Stomach smooth muscle (tissue), 2 donors: ENCODE results near the gene LINGO3.

Experiments
- H3K27ac ChIP-seq: one replicate; pipeline ENCODE4 v1.7.0; 2013; ENCODE audit warnings: mild to moderate bottlenecking, low read length, inconsistent platforms
- H3K27me3 ChIP-seq, 2 donors: one replicate each; pipeline ENCODE4 v1.7.0; 2013; ENCODE audit warnings: low read length in 2 of 2; ENCODE audit not compliant: insufficient read depth in 2 of 2, control insufficient read depth in 1 of 2
- H3K36me3 ChIP-seq, 2 donors: one replicate each; pipeline ENCODE4 v1.7.0; 2013; ENCODE audit warnings: low read length in 2 of 2; ENCODE audit not compliant: control insufficient read depth in 2 of 2, insufficient read depth in 2 of 2
- H3K4me1 ChIP-seq: one replicate; pipeline ENCODE4 v1.7.0; 2013; ENCODE audit warnings: low read length; ENCODE audit not compliant: control insufficient read depth, insufficient read depth
- H3K4me3 ChIP-seq, 2 donors: one replicate each; pipeline ENCODE4 v1.7.0; 2013; ENCODE audit warnings: low read length in 2 of 2
- H3K9ac ChIP-seq, 2 donors: one replicate each; pipeline ENCODE4 v1.7.0; 2013; ENCODE audit warnings: low read length in 2 of 2, mild to moderate bottlenecking in 1 of 2
- H3K9me3 ChIP-seq, 2 donors: one replicate each; pipeline ENCODE4 v1.7.0; 2013; ENCODE audit warnings: low read length in 2 of 2; ENCODE audit not compliant: control insufficient read depth in 2 of 2
- donor health status: healthy.
- donor health status: Pancreatic carcinoma.

LINGO3 gene

GRCh38 chr19:2338751-2339643, 31.0 kb upstream of the LINGO3 start:
- H3K4me3 ChIP-seq, result no peak overlapping the region
- H3K27me3 ChIP-seq, result no peaks in the 10 kb centered on the region
- no peak overlapping the region for H3K9ac ChIP-seq
- no peaks in the 10 kb centered on the region for H3K9me3 ChIP-seq
- peaks cover 0 to 2% of the 10 kb centered on the region in 2 donors for H3K36me3 ChIP-seq
- no peaks in the 10 kb centered on the region for H3K4me1 ChIP-seq
- H3K27ac ChIP-seq, result no peak overlapping the region

DNA sequence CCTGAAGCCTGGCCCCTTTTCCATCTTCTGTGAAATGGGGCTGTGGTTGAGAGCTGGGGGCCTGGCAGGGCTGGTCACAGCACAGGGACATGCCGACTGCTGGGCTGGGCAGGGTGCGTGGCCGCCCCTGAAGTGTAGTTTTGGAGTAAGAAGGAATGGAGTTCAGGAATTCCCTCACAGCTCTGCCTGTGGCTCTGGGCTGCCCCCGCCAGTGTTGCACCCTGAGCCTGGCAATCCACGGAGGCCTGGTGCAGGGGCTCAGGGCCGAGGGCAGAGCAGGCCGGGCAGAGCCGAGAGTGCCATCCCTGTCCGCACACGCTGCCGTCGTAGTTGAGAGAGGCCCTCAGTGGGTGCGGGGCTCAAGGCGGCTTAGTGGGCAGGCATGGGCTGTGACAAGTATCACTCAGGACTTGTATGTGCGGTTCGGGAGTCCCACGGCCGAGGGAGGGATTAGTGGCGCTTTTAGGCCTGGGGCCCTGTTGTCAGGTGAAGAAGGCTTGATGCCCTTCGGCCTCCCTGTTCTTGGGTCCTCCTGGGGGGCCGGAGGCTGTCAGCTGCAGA, 30.2 kb upstream of the LINGO3 start:
- H3K4me1 ChIP-seq, result no peaks in the 10 kb centered on the region
- no peak overlapping the region for H3K4me3 ChIP-seq
- H3K27ac ChIP-seq, result no peak overlapping the region
- H3K27me3 ChIP-seq, result no peaks in the 10 kb centered on the region
- H3K36me3 ChIP-seq, result peaks cover 0 to 2% of the 10 kb centered on the region in 2 donors
- H3K9ac ChIP-seq, result no peak overlapping the region
- no peaks in the 10 kb centered on the region for H3K9me3 ChIP-seq

- H3K9me3 ChIP-seq, result no peaks in the 10 kb centered on the region
- peaks cover 5% of the 10 kb centered on the region for H3K4me1 ChIP-seq
- no peak overlapping the region for H3K4me3 ChIP-seq
- H3K36me3 ChIP-seq, result peaks cover 0 to 2% of the 10 kb centered on the region in 2 donors
- H3K9ac ChIP-seq, result no peak overlapping the region
- H3K27ac ChIP-seq, result no peak overlapping the region
- H3K27me3 ChIP-seq, result no peaks in the 10 kb centered on the region
Observed at GRCh38 chr19:2337329-2337707, 29.4 kb upstream of the LINGO3 start.

GRCh38 chr19:2336528-2337328, 28.8 kb upstream of the LINGO3 start:
- Histone ChIP-seq H3K9me3 (no peaks in the 10 kb centered on the region), H3K36me3 (peaks cover 0 to 2% of the 10 kb centered on the region in 2 donors), H3K27ac (no peak overlapping the region), H3K4me3 (no peak overlapping the region), H3K27me3 (no peaks in the 10 kb centered on the region), H3K4me1 (peaks cover 11% of the 10 kb centered on the region), H3K9ac (no peak overlapping the region)

DNA sequence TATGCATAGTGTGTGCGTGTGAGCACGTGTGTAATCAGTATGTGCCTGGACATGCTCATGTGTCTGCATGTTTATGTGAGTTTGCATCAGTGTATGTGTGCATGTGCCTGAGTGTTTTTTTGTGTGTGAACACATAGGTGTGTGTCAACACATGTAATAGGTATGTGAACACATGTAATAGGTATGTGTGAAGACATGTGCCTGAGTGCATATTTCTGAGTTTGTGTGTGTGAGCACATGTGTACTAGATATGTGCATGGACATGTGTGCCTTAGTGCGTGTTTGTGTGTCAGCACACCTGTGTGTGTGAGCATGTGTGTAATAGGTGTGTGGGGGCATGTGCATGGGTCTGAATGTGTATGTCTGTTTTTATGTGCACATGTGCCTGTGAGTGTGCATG, 27.9 kb upstream of the LINGO3 start:
- no peak overlapping the region for H3K9ac ChIP-seq
- no peak overlapping the region for H3K27ac ChIP-seq

DNA sequence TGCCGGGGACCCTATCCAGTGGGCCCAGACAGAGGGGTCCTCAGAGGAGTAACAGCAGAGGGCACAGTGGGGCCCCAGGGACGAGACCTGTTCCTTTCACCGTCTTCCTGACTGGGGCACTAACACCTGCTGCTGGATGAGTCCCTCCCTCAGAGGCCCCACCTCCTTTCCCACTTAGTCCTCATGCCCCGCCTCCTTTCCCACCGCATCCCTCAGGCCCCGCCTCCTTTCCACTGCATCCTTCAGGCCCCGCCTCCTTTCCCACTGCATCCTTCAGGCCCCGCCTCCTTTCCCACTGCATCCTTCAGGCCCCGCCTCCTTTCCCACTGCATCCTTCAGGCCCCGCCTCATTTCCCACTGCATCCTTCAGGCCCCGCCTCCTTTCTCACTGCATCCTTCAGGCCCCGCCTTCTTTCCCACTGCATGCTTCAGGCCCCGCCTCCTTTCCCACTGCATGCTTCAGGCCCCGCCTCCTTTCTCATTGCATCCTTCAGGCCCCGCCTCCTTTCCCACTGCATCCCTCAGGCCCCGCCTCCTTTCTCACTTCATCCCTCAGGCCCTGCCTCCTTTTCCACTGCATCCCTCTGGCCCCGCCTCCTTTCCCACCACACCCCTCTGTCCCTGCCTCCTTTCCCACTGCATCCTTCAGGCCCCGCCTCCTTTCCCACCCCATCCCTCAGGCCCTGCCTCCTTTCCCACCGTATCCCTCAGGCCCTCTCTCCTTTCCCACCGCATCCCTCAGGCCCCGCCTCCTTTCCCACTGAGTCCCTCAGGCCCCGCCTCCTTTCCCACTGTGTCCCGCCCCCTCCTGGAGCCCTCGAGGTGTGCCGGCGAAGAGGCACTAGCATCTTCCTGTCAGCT, 27.3 kb upstream of the LINGO3 start:
- Histone ChIP-seq H3K27ac (no peak overlapping the region), H3K9me3 (no peaks in the 10 kb centered on the region), H3K4me3 (no peak overlapping the region), H3K36me3 (no peaks in the 10 kb centered on the region), H3K9ac (no peak overlapping the region), H3K4me1 (peaks cover 26% of the 10 kb centered on the region), H3K27me3 (no peaks in the 10 kb centered on the region)

More for the DNA sequence above, 27.9 kb upstream of the LINGO3 start:
- Histone ChIP-seq H3K9me3 (no peaks in the 10 kb centered on the region), H3K36me3 (no peaks in the 10 kb centered on the region), H3K27me3 (no peaks in the 10 kb centered on the region), H3K4me3 (no peak overlapping the region), H3K4me1 (peaks cover 20% of the 10 kb centered on the region)

- H3K9me3 ChIP-seq, result no peaks in the 10 kb centered on the region
- H3K27ac ChIP-seq, result no peak overlapping the region
- H3K4me1 ChIP-seq, result peaks cover 30% of the 10 kb centered on the region
- H3K9ac ChIP-seq, result no peak overlapping the region
- H3K27me3 ChIP-seq, result no peaks in the 10 kb centered on the region
- H3K36me3 ChIP-seq, result no peaks in the 10 kb centered on the region
- no peak overlapping the region for H3K4me3 ChIP-seq
Observed at GRCh38 chr19:2334426-2334825, 26.5 kb upstream of the LINGO3 start.

DNA sequence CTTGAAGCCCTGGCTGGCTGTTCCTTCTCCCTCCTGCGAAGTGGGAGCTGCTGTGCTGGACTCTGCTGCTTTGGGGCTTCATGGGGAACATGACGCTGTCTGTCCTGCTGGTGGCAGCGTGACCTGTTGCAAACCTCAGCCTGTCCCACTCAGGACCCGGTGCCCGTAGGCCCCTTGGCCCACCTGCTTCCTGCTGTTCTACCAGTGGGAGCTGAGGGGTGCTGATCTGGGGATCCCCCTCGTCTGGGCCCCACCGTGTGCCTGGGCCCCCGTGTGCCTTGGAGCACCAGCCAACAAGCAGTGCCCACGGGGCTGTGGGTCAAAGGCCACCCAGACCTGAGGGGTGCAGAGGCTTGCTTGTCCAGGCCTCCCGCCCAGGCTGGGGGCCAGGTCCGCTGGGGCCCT, 25.9 kb upstream of the LINGO3 start:
- H3K4me3 ChIP-seq, result no peak overlapping the region
- no peak overlapping the region for H3K9ac ChIP-seq
- H3K27me3 ChIP-seq, result no peaks in the 10 kb centered on the region
- H3K9me3 ChIP-seq, result no peaks in the 10 kb centered on the region
- no peak overlapping the region for H3K27ac ChIP-seq
- H3K36me3 ChIP-seq, result no peaks in the 10 kb centered on the region
- peaks cover 36% of the 10 kb centered on the region for H3K4me1 ChIP-seq

- Histone ChIP-seq H3K4me3 (no peak overlapping the region), H3K27ac (no peak overlapping the region), H3K36me3 (no peaks in the 10 kb centered on the region), H3K9ac (no peak overlapping the region), H3K4me1 (peaks cover 36% of the 10 kb centered on the region), H3K27me3 (no peaks in the 10 kb centered on the region), H3K9me3 (no peaks in the 10 kb centered on the region)
Observed at GRCh38 chr19:2333027-2333806, 25.3 kb upstream of the LINGO3 start.
